ENCODE measurements around the gene ZNF273.
"Not testable (repeated sequence)": the region's sequence is repeated elsewhere in the genome, so short reads cannot be mapped to it uniquely, and the experiment has no call there.

ZNF273 gene

DNA sequence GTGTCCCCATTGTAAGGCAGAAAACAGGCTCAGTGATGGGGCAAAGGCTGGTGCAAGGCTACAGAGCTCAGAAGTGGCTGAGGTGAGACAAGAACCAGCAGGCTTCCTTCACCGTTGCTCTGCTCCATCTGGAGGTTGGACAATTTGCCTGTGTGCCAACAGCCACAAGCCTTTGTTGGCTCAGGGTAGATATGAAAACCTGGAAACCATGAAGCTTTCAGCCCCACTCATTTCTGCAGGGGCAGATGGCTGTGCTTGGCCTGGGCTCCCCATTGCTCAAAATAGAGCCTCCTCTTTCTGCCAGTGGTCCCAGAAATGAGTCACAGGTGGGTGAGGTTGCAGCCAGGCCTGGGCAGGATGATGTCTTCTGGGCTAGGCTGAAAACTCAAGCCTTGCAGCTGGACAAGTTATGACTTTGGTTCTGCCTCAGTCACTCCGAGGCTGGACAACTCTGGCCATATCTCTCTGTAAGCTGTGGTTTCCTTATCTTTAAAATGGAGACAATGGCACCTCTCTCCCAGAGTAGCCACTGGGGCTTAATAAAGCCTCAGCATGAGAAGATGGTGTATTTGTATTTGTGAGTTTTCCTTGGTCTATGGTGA is 12.2 kb upstream of the ZNF273 start:
- no peak for DNase-seq

DNA sequence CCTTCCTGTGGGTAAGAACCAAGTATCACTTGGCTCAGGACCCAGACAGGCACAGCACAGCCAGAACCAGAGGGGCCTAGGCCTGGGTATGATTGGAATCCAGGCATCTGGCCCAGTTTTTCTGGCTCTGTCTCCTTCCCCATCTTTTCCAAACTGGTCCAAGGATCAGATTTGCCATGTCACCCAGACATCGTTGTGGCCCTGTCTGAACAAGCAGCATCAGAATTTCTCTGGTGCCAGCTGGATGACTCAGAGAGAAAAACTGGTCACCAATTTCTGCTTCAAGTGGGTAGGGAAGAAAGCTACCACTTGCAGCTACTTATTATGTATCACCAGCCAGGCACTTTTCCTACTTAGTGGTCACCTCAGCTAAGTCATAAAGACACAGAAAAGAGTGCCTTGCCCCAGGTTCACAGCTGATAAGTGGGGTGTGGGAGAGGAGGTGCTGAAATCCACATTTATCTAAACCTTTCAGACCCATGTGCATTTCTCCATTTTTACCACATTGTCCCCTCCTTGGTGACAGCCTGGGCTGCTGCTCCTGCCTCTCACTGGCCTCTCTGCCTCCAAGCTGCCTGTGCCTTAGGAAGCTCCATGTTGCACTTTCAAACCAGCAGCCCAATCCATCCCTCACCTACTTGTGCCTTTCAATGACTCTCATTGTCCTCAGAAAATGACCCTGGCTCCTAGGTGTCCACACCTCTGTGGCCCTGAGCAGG is 11.6 kb upstream of the ZNF273 start:
- DNase-seq: not testable (repeated sequence)

DNA sequence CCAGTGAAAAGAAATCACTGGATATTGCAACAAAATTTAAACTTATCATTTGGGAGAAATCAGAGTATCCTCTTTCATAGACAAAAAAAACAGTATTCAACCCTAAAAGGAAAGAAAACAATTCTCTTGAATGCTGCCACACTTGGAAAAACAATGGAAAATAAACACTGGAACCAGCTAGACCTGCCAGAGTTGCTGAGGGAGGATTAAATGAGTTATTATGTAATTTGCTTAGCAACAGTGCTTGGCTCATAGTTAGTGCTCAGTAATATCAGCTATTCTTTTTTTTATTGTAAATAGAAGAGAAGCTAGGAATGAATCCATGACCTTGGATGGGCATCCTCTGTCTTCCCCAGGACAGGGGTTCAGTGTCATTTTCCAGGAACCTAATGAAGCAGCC is 11.0 kb upstream of the ZNF273 start:
- no peak for DNase-seq

DNA sequence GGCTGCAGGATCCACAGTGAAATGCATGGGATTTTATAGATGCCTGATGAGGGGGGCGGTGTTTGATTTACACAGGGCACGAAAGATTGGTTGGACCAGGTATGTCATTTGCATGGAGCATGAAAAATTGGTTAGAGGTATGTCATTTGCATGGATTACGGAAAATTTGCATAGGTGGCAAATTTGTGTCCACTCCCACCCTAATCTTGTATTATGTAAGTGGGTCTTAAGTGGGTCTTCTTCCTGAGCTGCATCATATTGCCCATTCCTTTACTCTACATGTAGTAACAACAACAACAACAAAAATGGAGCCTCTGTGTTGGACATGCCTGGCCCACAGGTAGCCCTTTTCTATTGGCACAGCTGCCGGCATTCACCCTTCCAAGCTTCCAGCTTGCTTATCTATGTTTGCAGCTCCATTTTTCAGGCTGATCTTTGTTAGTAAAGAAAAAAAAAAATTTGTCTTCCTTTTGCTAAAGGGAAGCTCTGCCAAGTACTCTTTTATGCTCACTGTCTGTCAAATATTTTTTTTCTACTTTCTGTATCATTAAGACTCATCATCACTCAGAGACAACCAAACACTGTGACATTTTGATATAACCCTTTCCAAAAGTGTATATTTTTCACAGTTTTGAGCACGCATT is 10.3 kb upstream of the ZNF273 start:
- no peak for DNase-seq

DNA sequence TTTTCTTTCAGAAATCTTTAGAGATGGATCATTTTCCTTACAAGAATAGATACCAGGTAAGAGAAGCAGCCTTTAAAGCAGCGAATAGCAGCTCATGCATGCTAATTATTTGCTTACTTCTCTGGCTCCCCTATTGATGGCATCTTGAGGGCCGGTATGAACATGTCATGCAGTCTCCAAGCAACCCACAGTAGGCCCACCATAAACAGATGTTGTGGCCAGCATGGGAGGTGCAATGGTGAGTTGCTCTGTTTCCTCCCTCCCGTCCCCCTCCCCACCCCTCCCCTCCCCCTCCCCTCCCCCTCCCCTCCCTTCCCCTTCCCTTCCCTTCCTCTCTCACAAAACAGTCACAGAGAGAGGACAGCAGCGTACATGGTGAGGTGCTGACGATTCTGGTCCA is 9.7 kb upstream of the ZNF273 start:
- no peak for DNase-seq

DNA sequence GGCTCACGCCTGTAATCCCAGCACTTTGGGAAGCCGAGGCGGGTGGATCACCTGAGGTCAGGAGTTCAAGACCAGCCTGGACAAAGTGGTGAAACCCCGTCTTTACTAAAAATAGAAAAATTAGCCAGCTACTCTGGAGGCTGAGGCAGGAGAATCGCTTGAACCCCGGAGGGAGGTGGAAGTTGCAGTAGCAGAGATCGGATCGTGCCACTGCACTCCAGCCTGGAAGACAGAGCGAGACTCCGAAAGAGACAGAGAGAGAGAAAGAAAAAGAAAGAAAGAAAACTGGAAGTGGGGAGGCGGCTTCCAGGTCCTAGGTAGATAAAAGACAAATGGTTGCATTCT is 640 bp upstream of the ZNF273 start:
- not testable (repeated sequence) for DNase-seq

DNA sequence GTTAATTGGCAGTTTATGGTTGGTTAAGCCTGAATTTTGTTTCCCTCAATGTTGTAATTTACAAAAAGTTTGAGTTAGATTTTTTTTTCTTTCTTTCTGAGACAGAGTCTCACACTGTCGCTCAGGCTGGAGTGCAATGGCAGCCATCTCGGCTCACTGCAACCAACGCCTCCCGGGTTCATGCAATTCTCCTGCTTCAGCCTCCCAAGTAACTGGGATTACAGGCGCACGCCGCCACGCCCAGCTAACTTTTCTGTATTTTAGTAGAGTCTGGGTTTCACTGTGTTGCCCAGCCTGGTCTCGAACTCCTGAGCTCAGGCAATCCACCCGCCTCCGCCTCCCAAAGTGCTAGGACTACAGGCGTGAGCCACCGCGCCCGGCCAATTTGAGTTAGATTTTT is 935 bp downstream of the ZNF273 start:
- no peak for DNase-seq

DNA sequence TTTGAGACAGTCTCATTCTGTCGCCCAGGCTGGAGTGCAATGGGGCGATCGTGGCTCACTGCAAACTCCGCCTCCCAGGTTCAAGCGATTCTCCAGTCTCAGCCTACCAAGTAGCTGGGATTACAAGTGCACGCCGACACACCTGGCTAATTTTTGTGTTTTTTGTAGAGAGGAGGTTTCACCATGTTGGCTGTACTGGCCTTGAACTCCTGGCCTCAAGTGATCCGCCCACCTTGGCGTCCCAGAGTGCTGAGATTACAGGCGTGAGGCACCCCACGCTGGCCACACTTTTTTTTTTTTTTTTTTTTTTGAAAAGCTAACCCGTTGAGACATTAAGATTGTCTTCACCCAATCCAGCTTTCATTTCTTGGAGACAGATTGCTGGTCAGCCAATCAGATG is 2.1 kb downstream of the ZNF273 start:
- no peak for DNase-seq

DNA sequence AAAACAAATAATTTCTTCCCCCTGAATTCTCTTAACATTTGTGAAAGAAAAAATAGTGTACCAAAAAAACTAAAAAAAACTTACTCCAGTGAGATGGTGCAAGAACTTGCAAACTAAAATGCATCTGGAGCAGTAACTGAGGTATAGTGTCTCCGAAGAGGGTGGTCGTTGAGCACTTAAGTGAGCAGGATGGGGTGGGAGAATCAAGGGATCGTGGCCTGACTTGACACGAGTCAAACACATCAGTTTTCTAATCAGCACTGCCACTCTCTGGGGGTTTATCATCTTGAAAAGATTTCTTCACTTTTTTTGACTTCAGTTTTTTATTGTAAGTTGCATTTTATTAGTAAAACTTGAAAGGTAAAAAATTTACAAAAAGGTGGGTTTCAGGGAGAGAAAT is 2.5 kb downstream of the ZNF273 start:
- no peak for DNase-seq

DNA sequence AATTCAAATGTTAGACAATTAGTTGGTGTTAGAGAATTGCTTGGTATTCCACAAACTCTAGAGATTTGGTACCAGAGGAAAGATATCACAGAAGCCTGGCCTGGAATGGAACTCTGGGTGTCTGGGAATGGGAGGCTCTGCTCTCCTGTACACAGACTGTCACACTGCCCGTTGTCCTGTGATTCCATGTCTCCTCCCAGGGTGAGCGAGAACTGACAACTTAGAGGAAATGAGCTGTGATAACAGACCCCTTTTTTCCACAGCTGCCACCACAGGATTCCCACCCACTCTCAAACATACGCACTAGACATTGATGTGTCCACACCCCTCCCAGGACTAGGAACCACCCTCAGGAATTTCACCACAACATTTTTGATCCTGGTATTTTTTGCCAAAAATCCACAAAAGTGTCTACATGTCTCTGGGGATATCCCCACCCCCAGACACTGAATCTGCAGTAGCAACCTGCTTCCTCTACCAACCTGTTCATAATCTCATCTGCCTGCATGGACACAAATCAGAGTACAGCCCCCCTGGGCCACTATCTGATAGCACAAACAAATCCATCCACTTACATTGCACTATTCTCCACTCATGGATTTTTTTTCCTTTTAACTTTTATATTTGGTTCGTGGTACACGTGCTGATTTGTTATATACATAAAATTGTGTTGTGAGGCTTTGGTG is 4.7 kb downstream of the ZNF273 start:
- DNase-seq: no peak

DNA sequence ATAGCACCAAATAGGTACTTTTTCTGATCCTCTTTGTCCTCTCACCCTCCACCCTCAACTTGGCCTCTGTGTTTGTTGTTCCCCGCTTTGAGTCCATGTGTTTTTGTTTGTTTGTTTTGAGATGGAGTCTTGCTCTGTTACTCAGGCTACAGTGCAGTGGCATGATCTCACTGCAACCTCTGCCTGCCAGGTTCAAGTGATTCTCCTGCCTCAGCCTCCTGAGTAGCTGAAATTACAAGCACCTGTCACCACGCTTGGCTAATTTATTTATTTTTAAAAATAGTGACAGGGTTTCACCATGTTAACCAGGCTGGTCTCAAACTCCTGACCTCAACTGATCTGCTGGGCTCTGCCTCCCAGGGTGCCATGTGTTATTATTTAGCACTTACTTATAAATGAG is 5.3 kb downstream of the ZNF273 start:
- DNase-seq: no peak

DNA sequence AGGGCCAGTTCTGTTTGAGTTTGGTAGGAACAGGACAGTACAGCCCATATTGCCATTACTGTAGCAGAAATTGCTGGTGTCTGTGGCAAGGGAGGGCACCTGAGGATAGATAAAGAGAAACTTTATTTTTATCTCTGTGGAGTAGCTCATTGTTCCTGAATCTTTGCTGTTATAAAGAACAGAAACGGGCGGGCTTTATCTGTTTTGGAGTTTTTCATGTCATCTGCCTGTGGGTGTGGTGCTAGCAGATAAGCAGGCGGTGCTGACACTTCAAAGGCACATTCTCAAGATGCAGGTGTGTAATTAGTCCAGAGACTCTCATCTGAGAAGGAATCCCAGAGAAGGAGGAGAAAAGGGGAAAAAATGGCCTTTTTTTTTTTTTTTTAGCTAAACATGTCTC is 11.5 kb downstream of the ZNF273 start:
- DNase-seq: no peak

DNA sequence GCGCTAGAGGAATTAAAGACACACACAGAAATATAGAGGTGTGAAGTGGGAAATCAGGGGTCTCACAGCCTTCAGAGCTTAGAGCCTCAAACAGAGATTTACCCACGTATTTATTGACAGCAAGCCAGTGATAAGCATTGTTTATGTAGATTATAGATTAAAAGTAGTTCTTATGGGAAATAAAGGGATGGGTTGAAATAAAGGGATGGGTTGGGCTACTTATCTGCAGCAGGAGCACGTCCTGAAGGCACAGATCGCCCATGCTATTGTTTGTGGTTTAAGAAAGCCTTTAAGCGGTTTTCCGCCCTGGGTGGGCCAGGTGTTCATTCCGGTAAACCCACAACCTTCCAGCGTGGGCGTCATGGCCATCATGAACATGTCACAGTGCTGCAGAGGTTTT is 12.2 kb downstream of the ZNF273 start:
- not testable (repeated sequence) for DNase-seq

DNA sequence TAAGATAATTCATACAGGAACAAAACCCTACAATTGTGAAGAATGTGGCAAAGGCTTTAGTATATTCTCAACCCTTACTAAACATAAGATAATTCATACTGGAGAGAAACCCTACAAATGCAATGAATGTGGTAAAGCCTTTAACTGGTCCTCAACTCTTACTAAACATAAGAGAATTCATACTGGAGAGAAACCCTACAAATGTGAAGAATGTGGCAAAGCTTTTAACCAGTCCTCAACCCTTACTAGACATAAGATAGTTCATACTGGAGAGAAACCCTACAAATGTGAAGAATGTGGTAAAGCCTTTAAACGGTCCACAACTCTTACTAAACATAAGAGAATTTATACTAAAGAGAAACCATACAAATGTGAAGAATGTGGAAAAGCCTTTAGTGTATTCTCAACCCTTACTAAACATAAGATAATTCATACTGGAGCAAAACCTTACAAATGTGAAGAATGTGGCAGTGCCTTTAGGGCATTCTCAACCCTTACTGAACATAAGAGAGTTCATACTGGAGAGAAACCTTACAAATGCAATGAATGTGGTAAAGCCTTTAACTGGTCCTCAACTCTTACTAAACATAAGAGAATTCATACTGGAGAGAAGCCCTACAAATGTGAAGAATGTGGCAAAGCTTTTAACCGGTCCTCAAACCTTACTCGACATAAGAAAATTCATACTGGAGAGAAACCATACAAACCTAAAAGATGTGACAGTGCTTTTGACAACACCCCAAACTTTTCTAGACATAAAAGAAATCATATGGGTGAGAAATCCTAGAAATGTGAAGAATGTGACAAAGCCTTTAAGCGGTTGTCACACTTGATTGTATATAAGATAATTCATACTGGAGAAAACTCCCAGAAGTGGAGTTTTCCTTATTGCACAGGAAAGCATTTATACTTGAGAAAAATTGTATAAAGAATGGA is 25.4 kb downstream of the ZNF273 start:
- not testable (repeated sequence) for DNase-seq

DNA sequence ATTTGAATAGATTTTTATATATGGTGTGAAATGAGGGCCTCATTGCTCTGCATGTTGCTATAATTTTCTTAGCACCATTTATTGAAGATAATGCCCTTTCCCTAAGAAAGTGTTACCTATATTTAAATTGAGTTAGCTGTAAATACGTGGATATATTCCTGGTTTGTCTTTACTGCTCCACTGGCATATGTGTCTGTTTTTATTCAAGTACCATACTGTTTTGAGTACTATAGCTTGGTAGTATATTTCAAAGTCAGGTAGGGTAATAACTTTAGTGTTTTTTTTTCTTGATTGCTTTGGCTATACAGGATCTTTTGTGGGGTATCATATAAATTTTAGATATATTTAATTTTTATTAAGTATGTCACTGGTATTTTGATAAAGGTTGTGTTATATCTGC is 31.4 kb downstream of the ZNF273 start:
- DNase-seq: no peak

DNA sequence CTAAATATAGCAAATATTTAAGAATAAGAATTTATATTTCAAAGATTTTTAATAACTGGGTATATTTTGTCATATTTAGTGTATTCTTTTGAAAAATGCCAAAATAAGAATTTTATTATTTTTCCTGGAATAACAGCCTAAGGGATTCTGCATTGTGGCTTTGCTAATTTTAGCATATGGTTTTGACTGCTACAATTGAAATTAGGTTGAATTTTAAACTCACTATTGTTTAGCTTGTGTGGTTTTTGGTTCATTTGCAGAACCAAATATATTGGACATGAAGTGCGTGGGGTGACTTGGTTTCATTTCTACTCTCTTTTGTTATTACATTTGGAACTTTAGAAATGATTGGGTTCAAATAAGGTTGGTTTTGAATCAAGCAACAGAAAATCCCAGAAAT is 35.5 kb downstream of the ZNF273 start:
- no peak for DNase-seq

DNA sequence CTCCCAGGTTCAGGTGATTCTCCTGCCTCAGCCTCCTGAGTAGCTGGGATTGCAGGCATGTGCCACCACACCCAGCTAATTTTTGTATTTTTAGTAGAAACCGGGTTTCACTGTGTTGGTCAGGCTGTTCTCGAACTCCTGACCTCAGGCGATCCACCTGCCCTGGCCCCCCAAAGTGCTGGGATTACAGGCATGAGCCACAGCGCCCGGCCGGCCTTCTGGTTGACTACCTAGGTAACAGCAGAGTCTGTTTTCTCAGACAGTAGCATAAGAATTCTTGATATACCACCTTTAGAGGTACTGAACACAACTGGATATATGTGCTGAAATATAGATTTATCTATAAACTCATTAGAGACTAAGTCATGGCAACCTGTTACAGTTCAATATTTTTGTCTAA is 36.9 kb downstream of the ZNF273 start:
- DNase-seq: not testable (repeated sequence)

DNA sequence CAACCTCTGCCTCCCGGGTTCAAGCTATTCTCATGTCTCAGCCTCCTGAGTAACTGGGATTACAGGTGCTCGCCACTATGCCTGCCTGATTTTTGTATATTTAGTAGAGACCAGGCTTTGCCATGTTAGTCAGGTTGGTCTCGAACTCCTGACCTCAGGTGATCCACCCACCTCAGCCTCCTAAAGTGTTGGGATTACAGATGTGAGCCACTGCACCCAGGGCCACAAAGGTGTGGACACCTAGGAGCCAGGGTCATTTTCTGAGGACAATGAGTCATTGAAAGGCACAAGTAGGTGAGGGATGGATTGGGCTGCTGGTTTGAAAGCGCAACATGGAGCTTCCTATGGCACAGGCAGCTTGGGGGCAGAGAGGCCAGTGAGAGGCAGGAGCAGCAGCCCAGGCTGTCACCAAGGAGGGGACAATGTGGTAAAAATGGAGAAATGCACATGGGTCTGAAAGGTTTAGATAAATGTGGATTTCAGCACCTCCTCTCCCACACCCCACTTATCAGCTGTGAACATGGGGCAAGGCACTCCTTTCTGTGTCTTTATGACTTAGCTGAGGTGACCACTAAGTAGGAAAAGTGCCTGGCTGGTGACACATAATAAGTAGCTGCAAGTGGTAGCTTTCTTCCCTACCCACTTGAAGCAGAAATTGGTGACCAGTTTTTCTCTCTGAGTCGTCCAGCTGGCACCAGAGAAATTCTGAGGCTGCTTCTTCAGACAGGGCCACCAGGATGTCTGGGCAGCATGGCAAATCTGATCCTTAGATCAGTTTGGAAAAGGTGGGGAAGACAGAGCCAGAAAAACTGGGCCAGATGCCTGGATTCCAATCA is 41.8 kb downstream of the ZNF273 start:
- DNase-seq: not testable (repeated sequence)

DNA sequence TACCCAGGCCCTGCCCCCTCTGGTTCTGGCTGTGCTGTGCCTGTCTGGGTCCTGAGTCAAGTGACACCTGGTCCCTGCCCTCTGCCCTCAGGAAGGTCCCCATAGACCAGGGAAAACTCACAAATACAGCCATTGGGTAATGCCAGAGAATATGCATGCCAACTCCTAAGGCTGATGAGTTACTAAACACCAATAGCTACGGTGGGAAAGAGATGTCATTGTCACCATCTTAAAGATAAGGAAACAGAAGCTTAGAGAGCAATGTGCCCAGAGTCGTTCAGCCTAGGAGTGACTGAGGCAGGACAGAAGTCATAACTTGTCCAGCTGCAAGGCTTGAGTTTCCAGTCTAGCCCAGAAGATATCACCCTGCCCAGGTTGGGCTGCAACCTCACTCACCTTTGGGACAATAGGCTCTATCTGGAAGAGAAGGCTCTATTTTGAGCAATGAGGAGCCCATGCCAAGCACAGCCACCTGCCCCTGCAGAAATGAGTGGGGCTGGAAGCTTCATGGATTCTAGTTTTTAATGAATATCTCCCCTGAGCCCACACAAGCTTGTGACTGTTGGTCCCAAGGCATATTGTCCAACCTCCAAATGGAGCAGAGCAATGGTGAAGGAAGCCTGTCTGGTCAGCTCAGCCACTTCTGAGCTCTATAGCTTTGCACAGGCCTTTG is 42.6 kb downstream of the ZNF273 start:
- no peak for DNase-seq

DNA sequence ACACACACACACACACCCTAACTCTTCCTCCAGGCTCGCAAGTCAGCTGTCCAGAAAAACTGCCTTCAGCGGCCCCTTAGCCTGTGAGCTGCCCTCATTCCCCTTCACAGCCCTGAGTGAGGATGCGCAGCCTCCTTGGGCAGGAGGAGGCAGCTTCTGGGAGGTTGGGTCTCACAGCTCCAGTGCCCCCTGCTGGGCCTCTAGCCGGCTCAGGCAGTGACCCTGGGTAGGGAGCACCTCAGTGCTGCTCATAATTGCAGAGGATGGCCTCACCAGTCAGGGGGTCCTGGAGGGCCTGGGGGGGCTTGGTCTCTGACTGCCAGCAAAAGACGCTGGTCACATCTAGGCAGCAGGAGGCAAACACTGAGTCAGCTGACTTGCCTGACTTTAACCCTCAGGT is 43.7 kb downstream of the ZNF273 start:
- no peak for DNase-seq

DNA sequence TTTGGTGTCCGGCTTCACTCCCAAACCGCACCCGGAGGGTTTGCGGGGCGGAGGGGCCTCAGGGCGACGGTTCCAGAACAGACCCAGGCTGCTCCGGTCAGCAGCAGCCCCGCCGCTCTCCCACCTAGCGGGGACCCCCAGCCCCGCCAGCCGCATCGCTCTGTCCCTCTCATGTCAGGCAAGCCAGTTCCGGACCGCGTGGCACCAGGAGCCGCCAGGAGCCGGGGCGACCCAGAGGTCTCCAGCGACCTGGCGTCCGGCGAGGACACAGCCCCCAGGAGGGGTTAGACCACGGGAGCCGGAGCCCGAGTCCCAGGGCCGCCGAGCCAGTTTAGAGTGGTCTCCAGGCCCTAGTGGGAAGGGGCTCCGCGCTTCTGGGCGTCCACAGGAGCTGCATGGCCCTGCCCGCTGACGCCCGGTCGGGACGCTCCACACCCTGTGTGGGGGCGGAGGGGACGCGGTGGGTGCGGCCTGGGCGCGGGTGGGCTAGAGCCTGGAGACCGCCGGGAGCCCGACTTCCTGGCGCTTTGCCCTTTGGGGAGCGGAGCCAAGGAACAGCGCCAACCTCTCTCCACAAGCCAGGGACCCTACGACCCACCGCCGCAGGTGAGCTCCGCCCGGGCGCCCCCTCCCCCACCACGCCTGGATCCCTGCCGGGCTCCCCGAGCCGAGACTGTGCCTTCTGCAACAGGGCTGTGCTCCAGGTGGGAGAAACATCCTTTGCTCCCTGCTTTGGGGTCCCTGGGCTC is 44.4 kb downstream of the ZNF273 start:
- DNase-seq: no peak

All from suppressor macrophage treated with lipopolysaccharide for 4 hours (primary cell).